Osteocyte (in vitro differentiated cells): ENCODE data around the gene SEH1L. TPM values are rescaled to one million over a fixed set of nuclear protein-coding genes. Genes with fewer than 3 reads are reported as not detected.
"Not testable (repeated sequence)": the region's sequence is repeated elsewhere in the genome, so short reads cannot be mapped to it uniquely, and the experiment has no call there.

ENCODE experiments used
- DNase-seq: peaks from one replicate; pipeline ENCODE4 v3.0.0; 2021; ENCODE audit warnings: mixed read lengths; ENCODE audit not compliant: unreplicated experiment; ENCODE audit errors: extremely low spot score
- H3K27ac Mint-ChIP-seq: one replicate; pipeline ENCODE4 v1.8.0; 2021; ENCODE audit warnings: mild to moderate bottlenecking, mixed read lengths; ENCODE audit not compliant: unreplicated experiment
- H3K27me3 Mint-ChIP-seq: one replicate; pipeline ENCODE4 v1.8.0; 2021; ENCODE audit warnings: mixed read lengths; ENCODE audit not compliant: unreplicated experiment
- H3K36me3 Mint-ChIP-seq: one replicate; pipeline ENCODE4 v1.8.0; 2021; ENCODE audit warnings: mixed read lengths; ENCODE audit not compliant: unreplicated experiment
- H3K4me1 Mint-ChIP-seq: one replicate; pipeline ENCODE4 v1.8.0; 2021; ENCODE audit warnings: mixed read lengths; ENCODE audit not compliant: unreplicated experiment
- H3K4me3 Mint-ChIP-seq: one replicate; pipeline ENCODE4 v1.8.0; 2021; ENCODE audit warnings: mild to moderate bottlenecking, moderate library complexity, mixed read lengths; ENCODE audit not compliant: unreplicated experiment
- H3K9me3 Mint-ChIP-seq: one replicate; pipeline ENCODE4 v1.8.0; 2021; ENCODE audit warnings: mixed read lengths; ENCODE audit not compliant: unreplicated experiment
- CTCF ChIP-seq: fragments of 200-600 bp; sonication (generic); IDR thresholded peaks from 2 replicates; pipeline ENCODE4 v1.5.0; 2021; ENCODE audit warnings: antibody characterized with exemption, mild to moderate bottlenecking, moderate library complexity
- long read RNA-seq: library from polyadenylated mRNA; unstranded; transcript quantifications from one replicate; pipeline ENCODE4 v2.0.0, GENCODE V29; 2021
- total RNA-seq: library from RNA; stranded (reverse); gene quantifications from 2 replicates; pipeline ENCODE4 v1.2.1, GENCODE V29; 2021

Gene SEH1L
- 47.5 and 48.0 TPM in 2 replicates for total RNA-seq
- long read RNA-seq, transcript SEH1L-201 (9 exons, 3,494 nt): major isoform, 131 of 163 reads
- long read RNA-seq, partial matches to known transcripts: 9 of 163 reads
- long read RNA-seq, other reads (novel, unspliced or antisense): 21 of 163 reads

- peak; percentile 100 for DNase-seq
- Mint-ChIP-seq H3K4me1 (peaks cover 48% of the 10 kb centered on the region), H3K27ac (peak within 1 kb of the TSS; percentile 97), H3K9me3 (no peaks in the 10 kb centered on the region), H3K27me3 (no peaks in the 10 kb centered on the region), H3K36me3 (peaks cover 2% of the 10 kb centered on the region), H3K4me3 (peak within 1 kb of the TSS; percentile 95)
- TF ChIP-seq CTCF: no peak
Observed at GRCh38 chr18:12947285-12948049, at the start of gene SEH1L. Gene SEH1L (plus strand): TSS chr18:12948011. CDS start chr18:12948122, 111 bp downstream.

- H3K27ac Mint-ChIP-seq, H3K9me3 Mint-ChIP-seq, H3K27me3 Mint-ChIP-seq, DNase-seq, H3K36me3 Mint-ChIP-seq, H3K4me3 Mint-ChIP-seq: not testable (repeated sequence)
- H3K4me1 Mint-ChIP-seq: peaks cover 12% of the 10 kb centered on the region
Observed at GRCh38 chr18:12901208-12901607, 46.6 kb upstream of the SEH1L start.

GRCh38 chr18:12904012-12904516, 43.7 kb upstream of the SEH1L start:
- no peak overlapping the region for H3K4me3 Mint-ChIP-seq

GRCh38 chr18:12906119-12906518, 41.7 kb upstream of the SEH1L start:
- Mint-ChIP-seq H3K36me3 (no peaks in the 10 kb centered on the region), H3K4me1 (peaks cover 41% of the 10 kb centered on the region), H3K27ac (peak overlapping the region; percentile 99), H3K9me3 (no peaks in the 10 kb centered on the region), H3K4me3 (no peak overlapping the region), H3K27me3 (no peaks in the 10 kb centered on the region)
- TF ChIP-seq CTCF: no peak
- DNase-seq: no peak

More at GRCh38 chr18:12904012-12904516, 43.7 kb upstream of the SEH1L start:
- DNase-seq: no peak
- TF ChIP-seq CTCF: no peak
- no peaks in the 10 kb centered on the region for H3K9me3 Mint-ChIP-seq
- no peaks in the 10 kb centered on the region for H3K27me3 Mint-ChIP-seq
- H3K36me3 Mint-ChIP-seq: no peaks in the 10 kb centered on the region
- peaks cover 40% of the 10 kb centered on the region for H3K4me1 Mint-ChIP-seq
- H3K27ac Mint-ChIP-seq: no peak overlapping the region

- H3K9me3 Mint-ChIP-seq: no peaks in the 10 kb centered on the region
- no peaks in the 10 kb centered on the region for H3K27me3 Mint-ChIP-seq
- DNase-seq: no peak
- H3K4me3 Mint-ChIP-seq: peak overlapping the region; percentile 71
- H3K27ac Mint-ChIP-seq: peak overlapping the region; percentile 99
- H3K4me1 Mint-ChIP-seq: peaks cover 41% of the 10 kb centered on the region
- TF ChIP-seq CTCF: no peak
- H3K36me3 Mint-ChIP-seq: no peaks in the 10 kb centered on the region
Observed at GRCh38 chr18:12906773-12907172, 41.0 kb upstream of the SEH1L start.
